ENCODE results near the gene PKIB. TPM values are rescaled to one million over a fixed set of nuclear protein-coding genes. Genes with fewer than 3 reads are reported as not detected.
"Not testable (repeated sequence)": the region's sequence is repeated elsewhere in the genome, so short reads cannot be mapped to it uniquely, and the experiment has no call there.

The PKIB gene
- polyA plus RNA-seq, 4 donors, result 0.81 to 2.0 (median 1.6) TPM

DNA sequence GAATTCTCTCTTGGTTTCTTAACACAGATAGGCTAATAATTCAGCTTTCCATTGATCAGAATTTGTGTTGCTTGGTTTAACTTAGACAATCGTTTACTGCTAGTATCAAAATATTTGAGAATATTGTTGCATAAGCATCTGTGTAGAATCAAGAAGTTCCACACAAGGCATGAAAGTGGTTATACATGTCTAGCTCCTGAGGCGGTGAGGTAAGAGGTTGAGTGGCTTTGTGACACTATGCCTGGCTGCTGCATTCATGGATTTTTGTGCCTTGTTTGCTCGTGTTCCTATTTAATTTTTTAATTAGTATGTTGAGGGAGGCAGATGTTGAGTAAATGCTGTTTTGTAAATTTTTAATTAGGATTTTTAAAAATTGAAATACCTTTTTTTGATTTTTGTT, 10.2 kb downstream of the PKIB start:
- DNase-seq (ENCODE audit: low read depth in 4 of 4, low spot score in 3 of 4), result no peak

DNA sequence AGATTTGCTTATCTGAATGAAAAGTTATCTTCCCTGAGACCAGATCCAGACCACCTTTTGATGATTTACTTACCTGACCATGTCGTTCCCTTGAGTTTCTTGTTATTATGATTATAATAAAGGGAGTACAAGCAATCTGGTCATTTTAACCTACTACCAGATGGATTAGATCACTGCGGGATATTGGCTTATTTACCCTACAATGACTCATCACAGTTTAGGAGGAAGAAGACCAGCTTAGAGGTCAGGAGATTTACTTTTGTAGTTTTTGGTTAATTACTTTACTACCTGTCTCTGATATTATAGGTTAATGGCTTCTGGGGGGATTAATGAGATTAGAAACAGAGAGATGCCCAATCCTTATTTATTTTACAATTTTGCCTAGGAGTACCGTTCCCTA, 10.7 kb downstream of the PKIB start:
- no peak for DNase-seq (ENCODE audit: low read depth in 4 of 4, low spot score in 3 of 4)

DNA sequence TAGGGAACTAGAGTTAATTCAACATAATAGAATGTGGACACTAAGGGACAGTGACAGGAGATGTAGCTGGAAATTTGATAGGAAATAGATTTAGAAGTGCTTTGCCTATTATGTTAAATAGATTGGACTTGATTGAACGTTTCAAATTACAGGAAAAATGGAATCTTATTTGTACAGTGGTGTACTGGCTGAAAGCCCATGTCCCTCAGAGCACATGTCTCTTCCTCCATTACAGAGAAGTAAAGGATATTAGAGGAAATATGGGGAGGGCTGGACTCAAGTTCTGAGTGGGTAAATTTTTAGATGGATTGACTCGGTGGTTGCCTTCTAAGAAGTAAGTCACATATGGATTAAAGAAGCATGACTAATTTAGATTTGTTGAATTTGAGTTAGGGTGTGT, 11.4 kb downstream of the PKIB start:
- DNase-seq (ENCODE audit: low read depth in 4 of 4, low spot score in 3 of 4), result no peak

DNA sequence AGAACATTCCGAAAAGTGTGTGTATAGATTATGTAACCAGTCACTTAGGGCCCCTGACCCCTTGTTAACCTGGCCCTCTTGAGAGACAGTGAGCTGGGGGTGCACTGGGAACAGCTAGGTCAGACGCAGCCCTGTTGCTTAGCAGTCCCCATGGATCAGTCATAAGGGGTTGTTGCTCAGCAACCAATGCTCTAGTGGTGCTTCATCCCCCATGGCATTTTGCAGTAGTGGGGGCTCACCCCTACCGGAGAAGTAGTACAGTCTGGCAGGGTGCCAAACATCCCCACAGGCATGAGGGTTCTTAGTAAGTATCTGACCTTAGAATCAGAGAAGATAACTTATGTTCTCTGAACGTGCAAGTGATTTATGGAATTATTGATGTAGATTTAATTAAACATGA, 12.3 kb downstream of the PKIB start:
- DNase-seq (ENCODE audit: low read depth in 4 of 4, low spot score in 3 of 4), result no peak

DNA sequence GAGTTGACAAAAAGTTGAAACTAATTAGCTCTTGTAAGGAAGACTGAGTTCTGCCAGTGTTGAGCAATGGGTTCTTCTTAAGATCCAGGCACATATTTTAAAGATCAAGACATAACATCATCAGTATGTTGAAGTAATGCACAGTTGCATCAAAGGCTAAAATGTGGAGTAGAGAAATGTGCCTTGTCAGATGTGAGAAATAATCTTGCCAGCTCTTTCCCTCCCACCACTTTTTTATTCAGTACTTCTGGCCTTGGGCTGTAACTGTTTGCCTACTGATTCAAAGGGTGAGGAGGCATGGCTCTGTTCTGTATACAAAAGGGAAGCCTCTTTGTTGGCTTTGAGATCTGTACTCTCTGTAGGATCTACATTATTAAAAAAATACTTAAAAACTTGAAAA, 13.1 kb downstream of the PKIB start:
- DNase-seq (ENCODE audit: low read depth in 4 of 4, low spot score in 3 of 4), result no peak

DNA sequence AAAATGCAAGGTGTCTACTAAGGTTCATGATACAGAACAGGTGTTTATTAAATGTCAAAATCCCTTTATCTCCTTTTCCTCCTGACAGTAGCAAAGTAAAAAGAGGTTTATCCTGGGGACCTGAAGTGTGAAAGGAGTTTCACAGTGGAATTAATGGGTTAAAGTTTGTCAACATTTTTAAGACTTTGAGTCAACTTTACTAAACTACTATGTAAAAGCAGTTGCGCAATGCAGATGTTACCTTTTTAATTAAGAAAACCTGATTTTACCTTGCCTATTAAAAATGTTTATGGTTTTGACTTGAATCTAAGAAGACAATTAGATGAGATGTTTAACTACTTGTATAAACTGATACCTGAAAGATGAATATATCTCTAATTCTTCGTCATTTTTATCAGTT, 14.6 kb downstream of the PKIB start:
- DNase-seq (ENCODE audit: low read depth in 4 of 4, low spot score in 3 of 4), result no peak

DNA sequence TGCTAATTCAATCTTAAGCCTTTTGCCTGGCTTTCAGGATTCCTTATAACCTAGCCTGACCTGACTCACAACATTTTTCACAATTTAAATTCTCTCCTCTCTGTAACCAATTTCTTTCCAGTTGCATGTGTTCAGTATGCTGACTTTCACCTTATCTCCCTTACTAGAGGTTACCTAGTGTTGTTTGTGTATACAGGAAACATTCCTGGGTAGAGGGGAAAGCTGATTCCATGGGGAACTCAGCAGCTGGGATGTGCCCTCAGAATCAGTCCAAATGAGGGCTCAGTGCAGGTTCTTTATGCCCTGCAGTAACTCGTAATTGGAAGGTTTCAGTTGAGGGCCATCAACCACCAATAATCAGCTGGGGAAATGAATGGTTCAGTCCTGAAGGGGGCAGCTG, 18.5 kb downstream of the PKIB start:
- DNase-seq (ENCODE audit: low read depth in 4 of 4, low spot score in 3 of 4), result no peak

DNA sequence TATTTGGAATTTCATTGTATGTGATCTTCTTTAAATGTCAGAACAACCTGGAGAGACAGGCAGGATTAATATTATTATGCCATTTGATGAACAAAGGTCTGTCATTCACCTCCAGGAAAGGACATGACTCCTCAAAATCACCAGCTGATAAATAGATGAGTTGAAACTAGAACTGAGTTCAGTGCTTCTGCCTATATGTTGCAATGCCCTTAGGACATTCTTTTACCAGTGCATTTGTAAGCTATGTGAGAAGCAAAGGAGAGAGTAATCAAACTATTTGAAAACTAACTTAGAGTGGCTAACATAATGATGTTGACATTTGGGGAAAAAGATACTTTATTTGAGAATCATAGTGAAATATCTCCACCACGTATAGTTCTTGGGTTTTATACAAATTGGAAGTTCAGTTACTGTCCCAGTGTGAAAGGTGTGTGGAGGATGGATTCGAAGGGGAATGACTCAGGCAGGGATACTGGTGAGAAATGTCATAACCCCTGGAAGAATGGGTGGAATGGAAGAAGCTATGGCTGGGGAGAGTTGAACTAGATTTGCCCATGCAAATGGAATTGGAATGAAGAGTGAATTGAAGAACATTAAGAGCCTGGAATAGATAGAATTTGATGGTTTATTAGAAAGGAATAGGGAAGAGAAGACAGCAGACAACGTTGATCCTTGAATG, 21.5 kb downstream of the PKIB start:
- no peak for DNase-seq (ENCODE audit: low read depth in 4 of 4, low spot score in 3 of 4)

DNA sequence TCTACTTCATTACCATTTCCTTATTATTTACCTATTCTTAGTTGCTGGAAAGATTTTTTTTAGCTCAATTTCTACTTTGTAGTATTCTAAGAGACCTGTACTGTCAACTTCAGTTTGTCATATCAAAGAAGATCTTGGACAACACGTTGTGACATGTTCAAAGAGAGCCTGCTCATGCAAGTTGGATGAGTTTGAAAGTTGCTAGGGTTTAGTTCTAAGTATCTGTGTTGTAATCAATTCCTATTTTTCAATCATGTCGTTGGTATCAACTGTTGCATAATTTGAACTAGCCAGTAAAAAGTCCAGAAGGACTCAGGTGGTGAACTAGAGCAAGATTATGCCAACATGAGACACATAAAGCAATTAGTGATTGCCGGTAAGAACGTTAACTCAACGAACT, 30.2 kb downstream of the PKIB start:
- no peak for DNase-seq (ENCODE audit: low read depth in 4 of 4, low spot score in 3 of 4)

DNA sequence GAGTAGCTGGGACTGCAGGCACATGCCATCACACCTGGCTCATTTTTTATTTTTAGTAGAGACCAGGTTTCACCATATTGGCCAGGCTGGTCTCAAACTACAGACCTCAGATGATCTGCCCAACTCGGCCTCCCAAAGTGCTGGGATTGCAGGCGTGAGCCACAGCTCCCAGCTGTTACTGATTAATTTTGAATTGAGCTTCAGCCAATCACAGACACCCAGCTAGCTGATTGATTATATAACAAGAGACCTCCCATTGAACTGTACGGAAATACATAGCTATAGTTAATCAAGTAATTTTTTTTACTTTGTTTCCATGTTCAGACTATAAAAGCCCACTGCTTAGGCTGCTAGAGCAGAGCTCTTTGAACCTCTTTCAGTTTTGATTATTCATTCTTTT, 31.6 kb downstream of the PKIB start:
- no peak for DNase-seq (ENCODE audit: low read depth in 4 of 4, low spot score in 3 of 4)

DNA sequence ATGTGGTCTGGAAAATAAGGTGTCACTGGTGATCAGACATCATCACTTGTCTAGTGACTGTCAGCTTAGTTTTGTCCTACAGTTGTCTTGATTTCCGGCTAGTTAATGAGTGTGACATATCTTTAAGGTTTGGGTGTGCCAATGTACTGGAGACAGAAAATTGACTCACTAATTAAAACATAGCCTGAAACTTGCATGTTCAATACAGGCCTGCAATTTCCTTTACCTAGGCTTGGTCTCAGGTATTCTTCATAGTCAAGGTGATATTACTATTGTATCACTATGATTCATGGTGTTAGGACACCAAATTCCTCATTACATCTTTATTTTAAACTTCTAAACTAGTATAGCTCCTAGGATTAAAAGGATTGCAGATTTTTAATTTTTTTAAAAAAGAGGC, 32.4 kb downstream of the PKIB start:
- DNase-seq (ENCODE audit: low read depth in 4 of 4, low spot score in 3 of 4), result not testable (repeated sequence)

DNA sequence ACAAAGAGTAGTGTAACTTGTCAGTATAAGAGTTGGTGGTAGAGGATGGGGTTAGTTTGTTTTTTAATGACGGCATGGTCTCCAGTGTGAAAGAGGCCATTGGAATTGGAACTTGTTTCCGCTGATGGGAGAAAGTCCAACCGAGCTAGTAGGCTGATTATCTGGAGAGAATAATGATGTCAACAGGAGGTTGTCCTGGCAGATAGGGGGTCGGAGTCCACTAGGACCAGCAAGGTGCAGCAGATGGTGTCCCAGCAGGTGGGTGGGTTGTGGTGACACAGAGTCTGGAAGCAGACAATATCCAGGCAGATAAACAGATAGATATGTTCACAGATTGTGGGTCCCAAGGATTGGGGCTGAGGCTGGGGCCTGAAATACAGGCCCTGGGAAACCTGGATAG, 35.1 kb downstream of the PKIB start:
- DNase-seq (ENCODE audit: low read depth in 4 of 4, low spot score in 3 of 4), result no peak

DNA sequence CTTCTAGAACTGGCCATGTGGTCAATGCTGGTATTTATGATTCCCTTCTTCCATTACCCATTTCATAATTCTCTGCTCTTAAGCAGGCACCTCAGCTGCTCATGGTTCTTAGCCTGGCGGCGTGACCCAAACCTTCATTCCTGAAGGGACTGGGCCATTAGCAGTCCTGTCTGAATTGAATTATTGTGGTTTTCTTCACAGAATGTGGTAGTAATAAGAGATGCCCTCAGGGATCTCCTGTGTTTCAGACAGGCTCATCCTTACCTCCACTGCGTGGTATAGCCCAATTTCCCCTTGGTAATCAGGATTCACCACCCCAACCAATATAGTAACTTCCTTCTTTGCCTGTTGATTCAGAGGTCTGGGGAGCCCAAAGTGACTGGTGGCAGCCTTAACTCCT, 37.6 kb downstream of the PKIB start:
- no peak for DNase-seq (ENCODE audit: low read depth in 4 of 4, low spot score in 3 of 4)

DNA sequence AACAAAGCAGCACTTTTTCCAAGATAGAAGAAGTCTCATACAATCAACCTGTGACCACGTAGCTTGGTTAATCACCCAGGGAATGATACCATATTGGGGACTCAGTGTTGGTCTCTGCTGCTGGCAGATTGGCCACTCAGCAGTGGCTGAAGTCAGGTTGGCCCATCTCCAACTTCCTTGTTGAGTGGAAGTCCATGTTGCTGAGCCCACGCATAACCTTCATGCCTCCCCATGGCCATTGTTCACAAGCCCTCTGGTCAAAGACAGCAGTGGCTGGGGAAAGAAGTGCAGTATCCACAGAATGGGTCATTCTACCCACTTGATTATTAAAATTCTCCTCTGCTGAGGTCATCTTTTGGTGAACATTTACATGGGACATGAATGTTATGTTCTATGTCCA, 38.5 kb downstream of the PKIB start:
- no peak for DNase-seq (ENCODE audit: low read depth in 4 of 4, low spot score in 3 of 4)

DNA sequence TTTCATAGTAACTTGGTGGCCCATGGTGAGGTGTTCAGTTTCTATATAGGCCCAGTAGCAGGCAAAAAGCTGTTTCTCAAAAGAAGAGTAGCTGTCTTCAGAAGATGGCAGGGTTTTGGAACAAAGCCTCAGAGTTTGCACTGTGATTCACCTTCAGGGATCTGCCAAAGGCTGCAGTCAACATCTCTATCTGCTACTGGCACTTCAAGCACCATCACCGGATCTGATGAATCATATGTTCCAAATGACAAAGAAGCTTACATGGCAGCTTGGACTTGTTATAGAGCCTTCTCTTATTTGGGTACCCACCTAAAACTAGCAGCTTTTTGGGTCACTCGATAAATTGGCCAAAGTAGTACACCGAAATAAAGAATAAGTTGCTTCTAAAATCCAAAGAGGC, 39.5 kb downstream of the PKIB start:
- DNase-seq (ENCODE audit: low read depth in 4 of 4, low spot score in 3 of 4), result no peak

DNA sequence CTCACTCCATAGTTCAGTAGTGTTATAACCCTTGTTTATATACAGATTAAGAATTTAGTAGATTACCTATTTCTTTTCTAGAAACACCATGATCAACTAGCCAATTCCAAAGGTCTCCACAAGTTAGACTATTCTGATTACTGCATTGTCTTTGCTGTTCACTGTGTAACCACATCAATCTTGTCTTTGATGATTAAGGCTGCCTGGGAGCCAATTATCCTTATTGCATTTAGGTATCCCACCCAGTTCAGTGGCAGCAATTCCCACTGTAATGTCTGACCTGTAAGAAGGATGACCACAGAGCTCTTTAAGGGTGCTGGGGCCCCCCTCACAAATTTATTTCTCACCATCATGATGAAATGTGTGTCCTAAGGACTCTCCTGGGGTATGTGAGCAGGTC, 40.2 kb downstream of the PKIB start:
- DNase-seq (ENCODE audit: low read depth in 4 of 4, low spot score in 3 of 4), result no peak

DNA sequence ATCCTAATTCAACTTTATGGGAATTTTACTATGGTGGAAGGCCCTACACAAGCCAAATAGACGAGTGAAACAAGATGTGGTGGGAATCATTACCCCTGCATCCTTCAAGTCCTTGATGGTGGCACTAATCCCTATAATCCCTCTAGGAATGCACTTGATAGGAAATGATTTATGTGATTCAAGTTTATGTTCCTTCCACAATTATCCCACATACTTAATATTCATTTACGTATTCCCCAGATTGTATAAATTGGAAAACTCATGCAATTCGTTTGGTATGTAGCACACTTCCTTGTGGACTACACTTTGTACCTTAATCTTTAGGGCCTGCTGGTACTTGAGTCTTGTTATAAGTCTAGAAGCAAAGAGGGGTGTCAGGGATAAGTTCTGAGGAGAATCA, 40.8 kb downstream of the PKIB start:
- DNase-seq (ENCODE audit: low read depth in 4 of 4, low spot score in 3 of 4), result no peak

DNA sequence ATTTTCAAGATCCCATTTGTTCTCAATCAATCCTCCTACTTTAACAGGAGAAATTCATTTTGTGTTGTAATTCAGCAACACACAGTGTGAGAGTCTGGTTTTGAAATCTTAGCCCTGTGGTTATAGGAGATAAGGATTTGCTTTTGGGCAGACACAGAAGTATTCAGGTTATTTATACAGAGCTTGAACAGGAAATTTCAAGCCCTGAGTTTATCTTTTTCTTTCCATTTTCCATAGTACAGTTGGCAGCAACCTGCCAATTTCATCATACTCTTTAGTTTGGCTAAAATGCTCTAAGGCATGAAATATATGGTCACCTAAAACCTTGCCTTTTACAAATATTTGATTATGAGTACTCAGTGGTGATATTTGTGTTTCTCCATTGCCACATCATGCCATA, 41.4 kb downstream of the PKIB start:
- DNase-seq (ENCODE audit: low read depth in 4 of 4, low spot score in 3 of 4), result no peak

DNA sequence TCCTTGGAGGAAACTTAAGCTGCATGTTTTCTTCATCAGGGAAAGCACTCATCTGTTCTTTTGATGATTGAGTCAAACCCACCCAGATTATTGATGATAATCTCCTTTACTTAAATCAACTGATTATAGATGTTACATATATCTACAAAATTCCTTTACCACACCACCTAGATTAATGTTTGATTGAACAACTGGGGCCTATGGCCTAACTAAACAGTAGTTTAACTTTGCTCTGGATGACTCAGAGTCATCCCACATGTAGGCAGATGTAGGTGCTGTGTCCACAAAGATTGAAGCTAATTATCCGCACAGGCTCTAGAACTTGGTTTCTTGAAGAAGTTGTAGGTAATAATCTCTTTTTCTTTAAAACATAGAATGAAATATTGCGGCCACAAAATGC, 42.2 kb downstream of the PKIB start:
- no peak for DNase-seq (ENCODE audit: low read depth in 4 of 4, low spot score in 3 of 4)

DNA sequence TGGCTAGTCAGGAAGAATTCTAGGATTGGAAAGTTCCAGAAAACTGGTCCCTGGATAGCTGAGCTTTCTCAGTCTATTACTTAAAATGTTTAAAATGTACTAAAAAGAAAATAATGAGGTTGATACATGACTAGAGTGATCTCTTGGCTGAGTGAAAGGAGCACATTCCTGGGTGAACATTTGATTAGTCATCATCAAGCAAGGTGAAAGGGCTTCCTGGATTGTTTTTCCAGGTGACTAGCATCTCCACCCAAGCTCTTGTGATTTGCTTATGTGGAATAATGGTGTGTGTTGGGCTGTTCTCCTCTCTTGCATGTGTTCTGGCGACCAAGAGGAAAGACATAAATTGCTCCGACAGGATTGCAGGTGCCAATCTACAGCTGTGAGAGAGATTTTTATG, 42.9 kb downstream of the PKIB start:
- no peak for DNase-seq (ENCODE audit: low read depth in 4 of 4, low spot score in 3 of 4)

DNA sequence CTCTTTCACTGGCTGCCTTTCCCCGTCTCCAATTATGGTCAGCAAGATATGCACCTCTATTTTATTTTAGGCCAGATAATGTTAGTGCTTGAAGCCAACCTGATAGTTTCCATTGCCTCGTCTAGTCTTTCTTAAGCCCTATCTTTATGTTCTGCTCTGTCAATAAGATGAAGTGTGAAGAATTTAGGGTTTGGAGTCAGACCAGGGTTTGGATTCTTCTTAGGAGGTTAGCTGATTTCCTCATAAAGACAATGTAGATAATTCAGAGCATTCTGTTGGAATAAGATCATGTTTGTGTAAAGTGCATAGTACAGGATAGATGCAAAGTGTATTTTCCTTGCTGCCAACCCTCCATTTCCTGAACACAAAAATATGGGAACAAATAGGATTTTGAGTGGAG, 43.8 kb downstream of the PKIB start:
- DNase-seq (ENCODE audit: low read depth in 4 of 4, low spot score in 3 of 4), result no peak

DNA sequence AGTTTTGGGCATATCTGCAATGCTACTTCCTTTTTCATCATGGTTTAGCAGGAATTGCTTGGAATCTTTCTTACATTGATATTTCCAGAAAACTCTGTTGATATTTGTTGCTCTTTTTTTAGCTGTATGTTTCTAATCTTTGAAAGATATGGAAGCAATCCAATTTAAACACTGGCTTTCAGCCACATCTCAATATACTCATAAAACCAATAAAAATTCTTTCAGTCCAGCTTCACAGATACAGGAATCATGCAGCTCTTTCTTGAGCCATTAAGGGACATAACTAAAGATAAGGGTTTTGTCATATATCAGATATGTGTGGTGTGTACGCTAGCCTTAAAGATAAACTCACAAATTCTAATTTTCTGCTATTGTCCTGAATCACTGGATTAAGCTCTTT, 47.4 kb downstream of the PKIB start:
- DNase-seq (ENCODE audit: low read depth in 4 of 4, low spot score in 3 of 4), result no peak

DNA sequence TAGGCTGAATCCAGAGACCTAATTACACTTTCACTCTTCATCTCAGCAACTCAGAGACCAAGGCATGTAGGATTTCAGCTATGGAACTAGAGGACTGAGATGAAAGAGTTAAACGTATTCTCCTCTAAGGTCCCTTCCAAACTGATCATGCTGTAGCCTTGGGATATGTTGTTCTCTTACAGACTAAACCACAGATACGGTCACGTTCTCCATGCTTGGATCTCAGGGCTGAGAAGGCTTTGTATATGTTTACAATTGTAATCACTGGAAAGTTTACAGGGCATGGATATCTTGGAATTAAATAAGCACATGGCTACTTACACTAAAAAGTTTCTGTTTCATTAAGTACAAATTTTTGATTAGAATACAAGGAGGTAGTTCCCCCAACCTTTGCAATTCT, 50.1 kb downstream of the PKIB start:
- DNase-seq (ENCODE audit: low read depth in 4 of 4, low spot score in 3 of 4), result no peak

All from left renal pelvis (tissue), 4 donors.